CD4-positive, alpha-beta T cell treated with Interleukin-21 for 1 hour (primary cell): ENCODE measurements around the gene HELZ2.
A peak's percentile ranks its signal among the peaks of the same experiment; 100 is the strongest.

Experiments used
- DNase-seq: peaks from one replicate; pipeline ENCODE4 v3.0.0-alpha.2; 2020

HELZ2 gene

GRCh38 chr20:63596423-63596822, 22.4 kb upstream of the HELZ2 start:
- no peak for DNase-seq

GRCh38 chr20:63595416-63596127, 21.5 kb upstream of the HELZ2 start:
- DNase-seq = no peak

GRCh38 chr20:63594043-63594561, 20.1 kb upstream of the HELZ2 start:
- DNase-seq = no peak

GRCh38 chr20:63592661-63593060, 18.6 kb upstream of the HELZ2 start:
- no peak for DNase-seq

- DNase-seq = no peak
Measured at GRCh38 chr20:63591786-63592355, 17.8 kb upstream of the HELZ2 start.

GRCh38 chr20:63591147-63591533, 17.1 kb upstream of the HELZ2 start:
- no peak for DNase-seq

GRCh38 chr20:63590218-63591146, 16.4 kb upstream of the HELZ2 start:
- no peak for DNase-seq

- no peak for DNase-seq
Measured at GRCh38 chr20:63589261-63590217, 15.5 kb upstream of the HELZ2 start.

DNA sequence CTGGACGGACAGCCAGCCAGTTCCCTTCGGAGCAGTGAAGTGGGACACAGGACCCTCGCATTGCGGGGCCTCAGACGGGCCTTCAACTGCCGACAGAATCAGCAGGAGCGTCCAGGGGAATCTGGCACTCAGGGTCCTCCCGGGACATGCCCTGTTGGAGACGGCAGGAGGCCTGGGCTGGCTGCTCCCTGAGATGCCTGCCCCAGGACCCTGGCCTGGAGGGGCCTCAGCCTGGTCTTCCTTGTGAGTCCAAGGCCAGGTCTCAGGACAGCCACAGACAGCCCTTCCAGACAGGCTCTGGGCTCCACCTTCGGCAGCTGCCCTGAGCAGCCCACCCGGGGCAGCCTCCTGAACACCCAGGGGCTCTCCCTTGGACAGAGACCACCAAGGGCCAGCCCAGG, 14.6 kb upstream of the HELZ2 start:
- no peak for DNase-seq

- DNase-seq = no peak
Measured at GRCh38 chr20:63587776-63588591, 13.9 kb upstream of the HELZ2 start.

GRCh38 chr20:63587256-63587655, 13.2 kb upstream of the HELZ2 start:
- no peak for DNase-seq

GRCh38 chr20:63586797-63587196, 12.8 kb upstream of the HELZ2 start:
- DNase-seq = no peak

- DNase-seq = no peak
Measured at GRCh38 chr20:63585616-63586565, 11.9 kb upstream of the HELZ2 start.

DNA sequence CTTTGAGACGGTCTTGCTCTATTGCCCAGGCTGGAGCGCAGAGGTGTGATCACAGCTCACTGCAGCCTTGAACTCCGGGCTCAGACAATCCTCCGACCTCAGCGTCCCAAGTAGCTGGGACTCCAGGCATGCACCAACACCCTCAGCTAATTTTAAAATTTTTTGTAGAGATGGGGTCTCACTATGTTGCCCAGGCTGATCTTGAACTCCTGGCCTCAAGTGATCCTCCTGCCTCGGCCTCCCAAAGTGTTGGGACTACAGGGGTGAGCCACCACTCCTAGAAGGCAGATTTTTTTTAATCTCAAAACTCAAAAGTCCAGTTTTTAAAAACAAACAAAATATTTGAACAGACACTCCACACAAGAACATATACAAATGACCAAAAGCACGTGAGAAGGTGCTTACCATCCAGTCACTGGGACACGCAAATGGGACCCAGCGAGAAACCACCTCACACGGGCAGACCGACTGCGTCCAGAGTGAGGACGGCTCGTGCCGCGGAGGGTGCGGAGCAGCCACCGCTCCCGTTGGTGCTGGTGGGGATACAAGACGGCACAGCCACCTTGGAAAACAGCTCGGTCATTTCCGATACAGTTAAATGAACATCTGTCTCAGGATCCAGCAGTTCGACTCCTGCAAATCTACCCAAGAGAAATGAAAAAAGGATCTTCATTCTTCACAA, 8.5 kb upstream of the HELZ2 start:
- DNase-seq = no peak

GRCh38 chr20:63580796-63581461, 6.9 kb upstream of the HELZ2 start:
- DNase-seq = peak; percentile 84

DNA sequence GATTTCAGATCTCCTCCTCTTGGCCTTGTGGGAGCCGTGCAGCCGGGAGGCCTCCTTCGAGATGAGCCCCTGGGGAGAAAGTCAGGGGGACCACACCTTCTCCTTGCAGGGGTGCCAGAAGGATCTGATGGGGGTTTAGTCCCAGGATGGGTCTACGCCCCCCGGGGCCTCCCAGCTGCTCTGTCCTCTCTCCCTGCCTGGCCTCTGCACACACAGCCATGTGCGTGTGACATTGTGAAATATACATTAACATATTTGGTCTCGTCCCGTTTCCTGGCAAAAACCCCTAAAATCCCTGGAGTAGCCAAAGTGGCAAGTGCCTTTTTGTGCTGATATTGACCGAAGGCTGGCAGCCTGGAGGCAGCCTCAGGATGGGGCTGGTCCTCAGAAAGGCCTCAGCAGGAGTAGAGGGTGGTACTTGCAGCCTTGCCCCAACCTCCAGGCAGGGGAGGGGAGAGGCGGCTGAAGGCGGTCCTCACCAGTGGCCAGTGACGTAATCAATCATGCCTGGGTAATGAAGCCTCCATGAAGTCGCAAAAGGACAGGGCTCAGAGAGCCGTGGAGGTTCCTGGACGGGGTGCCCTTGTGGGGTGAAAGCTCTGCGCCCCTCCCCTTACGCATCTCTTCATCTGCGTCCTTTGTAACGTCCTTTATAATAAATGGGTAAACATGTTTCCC, 5.1 kb upstream of the HELZ2 start:
- no peak for DNase-seq

DNA sequence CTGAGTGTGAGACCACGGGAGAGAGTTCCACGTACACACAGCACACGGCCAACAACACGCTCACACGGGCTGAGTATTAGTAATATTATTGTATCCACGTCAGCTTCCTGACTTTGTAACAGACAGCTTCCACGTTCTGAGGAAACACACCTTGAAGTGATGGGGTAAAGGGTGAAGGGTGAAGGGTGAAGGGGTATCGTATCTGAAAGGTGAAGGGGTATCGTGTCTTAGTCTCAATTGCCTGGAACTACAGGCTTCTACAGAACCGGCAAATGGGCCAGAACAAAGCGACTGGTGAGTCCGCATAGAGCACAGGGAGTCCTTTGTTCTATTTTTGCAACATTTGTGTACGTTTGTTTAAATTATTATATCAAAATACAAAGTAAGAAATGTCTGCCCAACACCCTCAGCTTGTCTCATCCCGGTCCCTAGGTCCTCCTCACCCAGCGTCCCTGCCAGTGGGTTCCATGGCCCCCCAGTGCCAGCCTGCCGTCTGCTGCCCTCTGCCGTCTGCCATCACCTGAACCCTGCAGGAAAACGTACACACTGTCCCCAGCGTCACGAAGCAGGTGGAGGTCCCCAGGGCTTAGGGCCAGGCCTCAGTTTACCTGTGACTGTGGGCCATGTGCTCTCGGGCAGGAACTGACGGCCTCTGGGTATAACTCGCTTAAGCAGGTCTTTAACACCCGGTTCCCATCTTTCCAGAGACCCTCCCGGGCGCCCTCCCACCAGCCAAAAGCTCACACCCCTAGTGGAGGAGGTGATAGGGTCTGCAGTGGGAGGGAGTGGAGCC, 4.4 kb upstream of the HELZ2 start:
- DNase-seq = no peak
